Measurements from ENCODE around the gene NMUR2. TPM values are rescaled to one million over a fixed set of nuclear protein-coding genes. Genes with fewer than 3 reads are reported as not detected.
A peak's percentile ranks its signal among the peaks of the same experiment; 100 is the strongest.

Gene NMUR2
- total RNA-seq, 1 donor from 2014 or later = 0.09 TPM

DNA sequence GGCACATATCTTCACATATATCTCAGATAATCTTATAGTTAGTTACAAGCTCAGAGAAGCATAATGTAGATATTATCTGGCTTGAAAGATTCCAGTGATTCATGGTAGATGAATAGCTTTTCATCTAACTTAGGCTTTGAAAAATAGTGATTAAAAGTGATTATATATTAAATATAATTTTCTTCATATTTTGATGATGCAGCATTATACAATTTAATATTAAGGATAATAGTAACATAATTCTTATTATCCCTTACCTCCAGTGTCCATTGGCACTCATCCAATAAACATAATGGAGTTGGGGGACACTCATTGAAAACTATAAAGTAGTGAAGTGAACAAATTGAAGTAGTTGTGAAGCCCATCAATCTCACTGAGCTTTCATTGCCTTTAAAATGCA is 35.8 kb downstream of the NMUR2 start:
- DNase-seq (ENCODE audit: low spot score) = no peak

DNA sequence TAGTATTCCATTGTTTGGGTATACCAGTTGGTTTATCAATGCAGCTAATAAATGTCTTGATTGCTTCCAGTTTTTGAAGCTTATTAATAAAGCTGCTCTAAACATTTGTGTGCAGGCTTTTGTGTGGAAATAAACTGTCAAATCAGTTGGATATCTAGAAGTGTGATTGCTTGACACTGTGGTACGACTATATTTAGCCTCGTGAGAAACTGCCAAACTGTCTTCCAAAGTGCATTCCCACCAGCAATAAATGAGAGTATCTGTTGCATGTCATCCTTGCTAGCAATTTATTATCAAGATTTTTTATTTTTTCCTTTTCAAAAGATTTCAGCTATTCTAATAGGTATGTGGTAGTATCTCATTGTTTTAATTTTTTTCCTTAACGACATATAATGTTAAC is 37.5 kb downstream of the NMUR2 start:
- no peak for DNase-seq (ENCODE audit: low spot score)

DNA sequence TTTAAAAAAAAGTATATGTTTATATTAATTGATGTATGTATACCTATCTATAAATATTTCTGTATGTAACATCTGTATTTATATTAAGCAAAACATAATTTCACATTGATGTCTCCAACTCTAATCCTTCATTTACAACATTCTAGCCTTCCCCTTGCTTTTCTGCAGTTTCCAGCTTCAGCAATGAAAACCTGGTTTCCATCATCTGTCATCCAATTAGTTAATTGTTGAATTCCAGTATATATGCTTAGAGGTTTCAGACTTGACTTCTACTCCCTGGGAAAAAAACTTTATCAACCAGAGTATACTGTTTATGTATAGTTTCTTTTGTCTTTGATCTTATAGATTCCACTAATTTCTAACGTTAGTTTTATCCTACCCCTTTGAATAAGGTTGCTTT is 38.4 kb downstream of the NMUR2 start:
- DNase-seq (ENCODE audit: low spot score) = no peak

DNA sequence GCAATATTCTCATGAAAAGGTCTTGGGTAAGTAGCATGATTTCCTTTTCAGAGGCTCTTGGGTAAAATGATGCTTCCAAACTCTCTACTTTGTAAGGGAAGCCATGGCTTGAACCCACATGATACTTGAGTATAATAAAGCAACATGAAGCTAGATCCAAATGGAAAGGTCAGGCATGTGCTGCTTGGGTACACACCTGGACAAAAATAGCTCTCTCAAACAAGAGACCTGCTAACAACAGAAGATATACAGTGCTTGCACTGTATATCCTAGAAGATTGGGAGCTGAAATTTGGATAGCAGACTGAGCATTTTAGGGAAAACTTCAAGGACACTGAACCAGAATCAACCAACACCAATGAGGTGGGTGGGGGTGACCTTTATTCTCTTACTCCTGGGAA is 40.2 kb downstream of the NMUR2 start:
- no peak for DNase-seq (ENCODE audit: low spot score)

DNA sequence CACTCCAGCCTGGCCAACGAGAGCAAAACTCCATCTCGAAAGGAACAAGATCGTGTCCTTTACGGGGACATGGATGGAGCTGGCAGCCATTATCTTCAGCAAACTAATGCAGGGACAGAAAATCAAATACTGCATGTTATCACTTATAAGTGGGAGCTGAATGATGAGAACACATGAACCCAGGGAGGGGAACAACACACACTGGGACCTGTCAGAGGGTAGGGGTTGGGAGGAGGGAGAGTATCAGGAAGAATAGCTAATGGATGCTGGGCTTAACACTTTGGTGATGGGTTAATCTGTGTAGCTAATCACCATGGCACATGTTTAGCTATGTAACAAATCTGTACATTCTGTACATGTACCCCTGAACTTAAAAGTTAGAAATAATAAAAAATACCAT is 40.9 kb downstream of the NMUR2 start:
- DNase-seq (ENCODE audit: low spot score) = no peak

DNA sequence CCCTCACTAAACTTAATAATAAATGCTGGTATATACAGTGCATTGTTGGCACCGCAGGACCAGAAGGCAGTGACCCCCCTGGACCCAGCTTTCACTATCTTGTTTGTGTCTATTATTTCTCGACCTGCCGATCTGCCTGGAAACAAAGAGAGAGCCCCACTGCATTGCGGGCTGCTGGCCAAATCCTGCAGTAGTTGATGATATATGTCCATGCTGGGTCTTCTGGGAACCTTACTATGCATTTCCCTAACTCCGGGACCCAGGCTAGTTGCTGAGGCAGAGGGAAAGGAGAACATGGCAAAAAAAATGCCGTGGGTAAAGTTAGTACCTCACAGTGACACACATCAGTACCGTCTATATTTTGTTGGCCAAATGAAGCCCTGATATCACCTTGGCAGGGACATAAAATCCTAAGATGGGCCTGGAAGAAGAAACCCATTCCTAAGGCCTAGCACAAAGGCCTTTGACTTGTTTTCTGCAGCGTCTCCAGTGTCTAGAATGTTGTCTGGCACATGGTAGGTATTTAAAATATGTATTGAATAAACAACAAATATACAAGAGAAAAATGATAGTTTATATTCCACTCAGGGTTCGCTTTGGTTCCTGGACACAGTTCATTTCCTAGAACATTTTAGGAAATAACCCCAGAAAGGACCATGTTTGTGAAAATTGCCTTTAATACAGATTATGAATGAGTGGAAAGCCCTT is 46.1 kb downstream of the NMUR2 start:
- no peak for DNase-seq (ENCODE audit: low spot score)

DNA sequence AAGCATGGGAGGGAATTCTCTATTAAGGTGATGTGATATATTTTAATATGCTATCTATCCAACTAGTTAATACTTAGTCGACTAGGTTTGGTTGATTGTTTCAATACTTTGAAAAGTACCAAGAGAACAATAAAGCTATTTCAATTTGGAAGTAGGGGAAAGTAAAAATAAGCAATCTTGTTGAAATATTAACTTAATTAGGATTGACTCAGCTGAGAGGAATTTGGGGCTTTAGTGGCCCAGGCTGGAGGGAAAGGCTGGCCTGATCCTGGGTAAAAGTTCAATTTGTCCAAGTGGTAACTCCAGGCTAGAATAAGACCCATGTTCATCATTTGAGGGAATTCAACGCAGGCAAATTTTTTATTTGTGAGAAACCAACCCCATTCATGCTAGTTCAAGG is 48.6 kb downstream of the NMUR2 start:
- DNase-seq (ENCODE audit: low spot score) = no peak

DNA sequence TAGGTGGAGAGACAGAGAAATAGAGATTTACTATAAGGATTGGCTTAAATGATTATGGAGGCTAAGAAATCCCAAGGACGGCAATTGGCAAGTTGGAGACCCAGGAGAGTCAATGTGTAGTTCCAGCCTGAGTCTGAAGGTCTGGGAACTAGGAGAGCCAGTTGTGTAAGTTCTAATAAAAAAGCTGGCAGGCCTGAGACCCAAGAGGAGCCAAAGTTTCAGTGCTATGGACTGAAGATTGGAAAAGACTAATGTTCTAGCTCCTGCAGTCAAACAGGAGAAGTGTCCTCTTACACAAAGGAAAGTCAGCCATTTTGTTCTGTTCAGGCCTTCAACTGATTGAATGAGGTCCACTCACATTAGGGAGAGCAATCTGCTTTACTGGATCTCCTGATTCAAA is 50.0 kb downstream of the NMUR2 start:
- no peak for DNase-seq (ENCODE audit: low spot score)

DNA sequence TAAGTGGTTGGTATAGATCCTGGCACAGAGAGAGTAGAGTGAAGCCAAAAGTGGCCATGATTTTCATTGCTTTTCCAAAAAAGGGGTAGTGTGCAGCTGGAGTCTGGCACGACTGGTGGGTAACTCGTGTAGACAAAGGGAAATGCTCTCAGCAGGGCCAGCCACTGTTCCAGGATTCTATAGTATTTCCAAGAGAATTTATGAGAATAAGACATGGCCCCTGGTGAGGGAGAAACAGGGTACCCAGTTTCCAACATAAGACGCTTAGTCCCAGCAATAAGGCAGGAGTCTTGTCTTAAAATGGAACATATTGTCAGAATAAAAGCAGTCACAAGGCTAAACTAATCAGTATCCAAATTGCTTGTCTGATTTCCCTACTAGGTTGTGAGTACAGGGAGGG is 52.1 kb downstream of the NMUR2 start:
- DNase-seq (ENCODE audit: low spot score) = no peak

DNA sequence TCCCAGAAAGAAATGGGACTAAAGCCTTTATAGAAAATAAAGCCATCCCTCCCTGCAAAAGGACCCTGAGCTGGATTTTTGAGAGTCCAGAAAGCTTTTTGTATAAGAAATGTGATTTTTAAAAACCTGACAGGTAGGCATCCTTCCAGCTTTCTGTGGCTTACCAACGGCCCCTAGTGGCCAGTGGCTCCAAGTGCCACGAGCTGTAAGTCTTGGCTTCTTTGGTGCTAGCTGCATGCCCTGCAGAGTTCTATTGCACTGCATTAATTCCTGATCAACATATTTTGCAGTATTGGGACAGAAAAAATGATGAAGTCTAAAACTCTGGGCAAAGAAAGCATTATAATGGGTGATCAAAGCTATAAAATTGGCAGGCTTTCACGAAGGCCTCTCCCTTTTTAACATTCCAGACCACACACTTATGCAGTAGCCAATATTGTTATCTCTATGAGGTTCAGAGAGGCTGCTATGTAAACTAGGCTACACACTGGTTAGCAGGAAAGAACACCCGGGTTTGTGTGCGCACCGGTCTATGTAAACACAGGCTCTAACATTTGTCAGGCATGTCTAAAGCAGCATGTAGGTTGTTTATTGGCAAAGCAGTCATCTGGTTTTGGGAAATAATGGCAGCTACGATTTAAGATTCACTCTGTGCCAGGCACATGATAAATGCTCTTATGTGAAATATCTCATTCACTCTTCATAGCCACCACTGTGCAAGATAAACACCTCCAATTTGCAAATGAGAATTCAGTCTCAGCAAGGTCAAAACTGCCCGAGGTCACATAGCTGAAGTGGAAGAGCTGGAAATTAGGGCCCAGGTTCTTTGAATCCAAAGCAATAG is 55.2 kb downstream of the NMUR2 start:
- DNase-seq (ENCODE audit: low spot score) = peak; percentile 50
